H7 (cell line): ENCODE data around the gene SSH3. TPM values are rescaled to one million over a fixed set of nuclear protein-coding genes. Genes with fewer than 3 reads are reported as not detected.

Source experiments
- DNase-seq: peaks from one replicate; pipeline ENCODE4 v3.0.0; 2012
- H3K27me3 ChIP-seq: 2 replicates; pipeline ENCODE4 v1.6.0; 2011; ENCODE audit warnings: mild to moderate bottlenecking, low read length; ENCODE audit not compliant: control insufficient read depth, insufficient read depth
- H3K36me3 ChIP-seq: replicated peaks from 2 replicates; pipeline ENCODE4 v1.5.1; 2011; ENCODE audit warnings: low read length; ENCODE audit not compliant: control insufficient read depth, insufficient read depth
- H3K4me3 ChIP-seq: 2 replicates; pipeline ENCODE4 v1.5.1; 2011; ENCODE audit warnings: low read depth, mild to moderate bottlenecking, control low read depth, low read length, moderate library complexity; ENCODE audit not compliant: insufficient read depth
- total RNA-seq: library from RNA; depleted of rRNA; stranded (reverse); fragments of >200 nt; shearing (Covaris generic); gene quantifications from 2 replicates; pipeline ENCODE4 v1.2.3, GENCODE V29; 2014

SSH3 gene
- total RNA-seq, 1 experiment from 2014 or later = 30.2 TPM

- H3K36me3 ChIP-seq = peaks cover 2% of the 10 kb centered on the region
- peak overlapping the region; percentile 69 for H3K4me3 ChIP-seq
- H3K27me3 ChIP-seq = no peaks in the 10 kb centered on the region
- DNase-seq = no peak
Measured at GRCh38 chr11:67289651-67290479, 13.5 kb upstream of the SSH3 start.

GRCh38 chr11:67290801-67291200, 12.5 kb upstream of the SSH3 start:
- H3K4me3 ChIP-seq = no peak overlapping the region
- no peak for DNase-seq
- H3K27me3 ChIP-seq = no peaks in the 10 kb centered on the region
- H3K36me3 ChIP-seq = peaks cover 2% of the 10 kb centered on the region

- Histone ChIP-seq H3K4me3 (no peak overlapping the region), H3K36me3 (peaks cover 2% of the 10 kb centered on the region), H3K27me3 (no peaks in the 10 kb centered on the region)
- no peak for DNase-seq
Measured at GRCh38 chr11:67291481-67292381, 11.6 kb upstream of the SSH3 start.

GRCh38 chr11:67292671-67293070, 10.7 kb upstream of the SSH3 start:
- DNase-seq = no peak
- peaks cover 2% of the 10 kb centered on the region for H3K36me3 ChIP-seq
- no peak overlapping the region for H3K4me3 ChIP-seq

GRCh38 chr11:67293090-67293489, 10.2 kb upstream of the SSH3 start:
- DNase-seq = no peak
- peaks cover 2% of the 10 kb centered on the region for H3K36me3 ChIP-seq
- H3K4me3 ChIP-seq = no peak overlapping the region

More at GRCh38 chr11:67292671-67293070, 10.7 kb upstream of the SSH3 start:
- H3K27me3 ChIP-seq = no peaks in the 10 kb centered on the region

GRCh38 chr11:67295846-67296245, 7.5 kb upstream of the SSH3 start:
- H3K4me3 ChIP-seq = no peak overlapping the region
- H3K27me3 ChIP-seq = no peaks in the 10 kb centered on the region
- peaks cover 2% of the 10 kb centered on the region for H3K36me3 ChIP-seq
- no peak for DNase-seq

More at GRCh38 chr11:67293090-67293489, 10.2 kb upstream of the SSH3 start:
- no peaks in the 10 kb centered on the region for H3K27me3 ChIP-seq

- Histone ChIP-seq H3K4me3 (no peak overlapping the region), H3K27me3 (no peaks in the 10 kb centered on the region), H3K36me3 (peaks cover 2% of the 10 kb centered on the region)
- DNase-seq = no peak
Measured at GRCh38 chr11:67298786-67299185, 4.5 kb upstream of the SSH3 start.

- peaks cover 2% of the 10 kb centered on the region for H3K36me3 ChIP-seq
- peaks cover 3% of the 10 kb centered on the region; the same call in 1 of the 2 replicates for H3K27me3 ChIP-seq
- no peak for DNase-seq
- H3K4me3 ChIP-seq = no peak overlapping the region
Measured at GRCh38 chr11:67299471-67300191, 3.7 kb upstream of the SSH3 start.

GRCh38 chr11:67300256-67300755, 3.0 kb upstream of the SSH3 start:
- peaks cover 3% of the 10 kb centered on the region; the same call in 1 of the 2 replicates for H3K27me3 ChIP-seq
- peaks cover 2% of the 10 kb centered on the region for H3K36me3 ChIP-seq
- H3K4me3 ChIP-seq = no peak overlapping the region
- no peak for DNase-seq

- DNase-seq = no peak
- Histone ChIP-seq H3K4me3 (no peak overlapping the region), H3K36me3 (peaks cover 2% of the 10 kb centered on the region), H3K27me3 (peaks cover 3% of the 10 kb centered on the region; the same call in 1 of the 2 replicates)
Measured at GRCh38 chr11:67300756-67301312, 2.5 kb upstream of the SSH3 start.

- H3K27me3 ChIP-seq = peaks cover 3% of the 10 kb centered on the region; the same call in 1 of the 2 replicates
- no peak for DNase-seq
- peak overlapping the region; percentile 86; the same call in 1 of the 2 replicates for H3K4me3 ChIP-seq
- H3K36me3 ChIP-seq = peaks cover 2% of the 10 kb centered on the region
Measured at GRCh38 chr11:67301313-67301921, 1.9 kb upstream of the SSH3 start.

GRCh38 chr11:67301951-67302516, 1.3 kb upstream of the SSH3 start:
- Histone ChIP-seq H3K36me3 (peaks cover 2% of the 10 kb centered on the region), H3K27me3 (peaks cover 3% of the 10 kb centered on the region; the same call in 1 of the 2 replicates), H3K4me3 (peak overlapping the region; percentile 86)
- peak; percentile 91 for DNase-seq

GRCh38 chr11:67302571-67303131, 679 bp upstream of the SSH3 start:
- Histone ChIP-seq H3K36me3 (peaks cover 2% of the 10 kb centered on the region), H3K4me3 (peak overlapping the region; percentile 86)
- DNase-seq = peak; percentile 89

More at GRCh38 chr11:67302571-67303131, 679 bp upstream of the SSH3 start:
- peaks cover 3% of the 10 kb centered on the region; the same call in 1 of the 2 replicates for H3K27me3 ChIP-seq
